Breast epithelium (tissue), 3 donors: ENCODE results near the gene GSTO2.

Experiments
- POLR2A ChIP-seq: fragments of 450-650 bp; IDR thresholded peaks from one replicate; pipeline ENCODE4 v1.6.1; 2016; ENCODE audit warnings: antibody characterized with exemption, mild to moderate bottlenecking, moderate library complexity
- TF ChIP-seq, protein P1 (sequence below), 3 donors: fragments of 450-650 bp; IDR thresholded peaks; one replicate each; pipeline ENCODE4 v1.5.1; 2016 to 2017; ENCODE audit warnings: antibody characterized with exemption in 3 of 3, mild to moderate bottlenecking in 3 of 3, moderate library complexity in 3 of 3

DNA sequence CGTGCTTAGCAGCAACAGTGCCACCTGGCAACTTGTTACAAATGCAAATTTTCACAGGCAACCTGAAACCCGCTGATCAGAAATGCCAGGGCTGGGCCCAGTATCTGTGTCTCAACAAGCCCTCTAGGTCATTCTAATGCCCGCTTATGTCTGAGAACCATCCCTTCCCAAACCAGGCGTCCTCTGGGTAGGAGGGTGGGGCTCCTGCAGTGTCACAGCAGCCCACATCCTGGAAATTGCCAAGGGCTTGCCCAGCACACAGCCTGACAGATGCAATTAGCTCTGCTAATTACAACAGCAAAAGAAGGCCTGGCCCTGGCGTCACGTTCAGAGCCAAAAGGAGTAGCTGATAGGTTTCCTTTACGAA, 53.4 kb downstream of the GSTO2 start:
- TF ChIP-seq, protein P1, sequence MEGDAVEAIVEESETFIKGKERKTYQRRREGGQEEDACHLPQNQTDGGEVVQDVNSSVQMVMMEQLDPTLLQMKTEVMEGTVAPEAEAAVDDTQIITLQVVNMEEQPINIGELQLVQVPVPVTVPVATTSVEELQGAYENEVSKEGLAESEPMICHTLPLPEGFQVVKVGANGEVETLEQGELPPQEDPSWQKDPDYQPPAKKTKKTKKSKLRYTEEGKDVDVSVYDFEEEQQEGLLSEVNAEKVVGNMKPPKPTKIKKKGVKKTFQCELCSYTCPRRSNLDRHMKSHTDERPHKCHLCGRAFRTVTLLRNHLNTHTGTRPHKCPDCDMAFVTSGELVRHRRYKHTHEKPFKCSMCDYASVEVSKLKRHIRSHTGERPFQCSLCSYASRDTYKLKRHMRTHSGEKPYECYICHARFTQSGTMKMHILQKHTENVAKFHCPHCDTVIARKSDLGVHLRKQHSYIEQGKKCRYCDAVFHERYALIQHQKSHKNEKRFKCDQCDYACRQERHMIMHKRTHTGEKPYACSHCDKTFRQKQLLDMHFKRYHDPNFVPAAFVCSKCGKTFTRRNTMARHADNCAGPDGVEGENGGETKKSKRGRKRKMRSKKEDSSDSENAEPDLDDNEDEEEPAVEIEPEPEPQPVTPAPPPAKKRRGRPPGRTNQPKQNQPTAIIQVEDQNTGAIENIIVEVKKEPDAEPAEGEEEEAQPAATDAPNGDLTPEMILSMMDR (IDR thresholded peaks at IDR 0.05): no peak
- no peak for TF ChIP-seq POLR2A
